ENCODE data around the gene LNX1.

LNX1 gene

GRCh38 chr4:53599632-53600031 is 8.3 kb upstream of the LNX1 start:
- no peaks in the 10 kb centered on the region for H3K27me3 ChIP-seq (ENCODE audit: insufficient read depth, low read length, poor library complexity, severe bottlenecking)
- TF ChIP-seq EZH2phosphoT487 (IDR thresholded peaks at IDR 0.05; ENCODE audit: borderline replicate concordance): no peak
- no peak for TF ChIP-seq CTCF (conservative IDR thresholded peaks at IDR 0.05; ENCODE audit: low read length)
- no peak overlapping the region for H3K4me2 ChIP-seq (ENCODE audit: low read depth, low read length, poor library complexity, severe bottlenecking)
- H2AFZ ChIP-seq (ENCODE audit: low read length): 0 out of 2 replicates have a peak overlapping the region, but pooled peaks have one; percentile 19
- H4K20me1 ChIP-seq (ENCODE audit: insufficient read depth, low read length, poor library complexity, severe bottlenecking): no peaks in the 10 kb centered on the region
- no peaks in the 10 kb centered on the region for H3K9me2 ChIP-seq (replicated peaks; ENCODE audit: low read depth, low read length)
- H3K9ac ChIP-seq (ENCODE audit: low read depth, low read length, poor library complexity, severe bottlenecking): no peak overlapping the region
- no peaks in the 10 kb centered on the region for H3F3A ChIP-seq (ENCODE audit: low read depth)
- no peaks in the 10 kb centered on the region for H3K79me2 ChIP-seq (ENCODE audit: insufficient read depth, low read length)
- no peaks in the 10 kb centered on the region for H3K4me1 ChIP-seq (ENCODE audit: insufficient read depth, low read length, poor library complexity, severe bottlenecking)
- H3K4me3 ChIP-seq (ENCODE audit: low read length, poor library complexity, severe bottlenecking): no peak overlapping the region
- H3K36me3 ChIP-seq (ENCODE audit: insufficient read depth, low read length): no peaks in the 10 kb centered on the region
- no peaks in the 10 kb centered on the region for H3K9me3 ChIP-seq (ENCODE audit: insufficient read depth, low read depth, low read length)

- H3K4me3 ChIP-seq (ENCODE audit: low read length, poor library complexity, severe bottlenecking): no peak overlapping the region
- H3K4me1 ChIP-seq (ENCODE audit: insufficient read depth, low read length, poor library complexity, severe bottlenecking): no peaks in the 10 kb centered on the region
- no peaks in the 10 kb centered on the region for H4K20me1 ChIP-seq (ENCODE audit: insufficient read depth, low read length, poor library complexity, severe bottlenecking)
- H3K9me2 ChIP-seq (replicated peaks; ENCODE audit: low read depth, low read length): no peaks in the 10 kb centered on the region
- H3K36me3 ChIP-seq (ENCODE audit: insufficient read depth, low read length): no peaks in the 10 kb centered on the region
- no peak overlapping the region for H3K9ac ChIP-seq (ENCODE audit: low read depth, low read length, poor library complexity, severe bottlenecking)
- H3F3A ChIP-seq (ENCODE audit: low read depth): no peaks in the 10 kb centered on the region
- no peak overlapping the region for H2AFZ ChIP-seq (ENCODE audit: low read length)
- no peak for TF ChIP-seq EZH2phosphoT487 (IDR thresholded peaks at IDR 0.05; ENCODE audit: borderline replicate concordance)
- no peak for TF ChIP-seq CTCF (conservative IDR thresholded peaks at IDR 0.05; ENCODE audit: low read length)
- H3K4me2 ChIP-seq (ENCODE audit: low read depth, low read length, poor library complexity, severe bottlenecking): no peak overlapping the region
- no peaks in the 10 kb centered on the region for H3K79me2 ChIP-seq (ENCODE audit: insufficient read depth, low read length)
- no peaks in the 10 kb centered on the region for H3K27me3 ChIP-seq (ENCODE audit: insufficient read depth, low read length, poor library complexity, severe bottlenecking)
- no peaks in the 10 kb centered on the region for H3K9me3 ChIP-seq (ENCODE audit: insufficient read depth, low read depth, low read length)
These were observed 7.6 kb upstream of the LNX1 start for GRCh38 chr4:53598901-53599300.

- H3K9me3 ChIP-seq (ENCODE audit: insufficient read depth, low read depth, low read length): no peaks in the 10 kb centered on the region
These were observed 7.2 kb upstream of the LNX1 start for GRCh38 chr4:53598483-53598882.

More at GRCh38 chr4:53598483-53598882, 7.2 kb upstream of the LNX1 start:
- H4K20me1 ChIP-seq (ENCODE audit: insufficient read depth, low read length, poor library complexity, severe bottlenecking): no peaks in the 10 kb centered on the region
- no peaks in the 10 kb centered on the region for H3K36me3 ChIP-seq (ENCODE audit: insufficient read depth, low read length)
- no peak for TF ChIP-seq CTCF (conservative IDR thresholded peaks at IDR 0.05; ENCODE audit: low read length)
- no peak overlapping the region for H3K9ac ChIP-seq (ENCODE audit: low read depth, low read length, poor library complexity, severe bottlenecking)
- H3K4me1 ChIP-seq (ENCODE audit: insufficient read depth, low read length, poor library complexity, severe bottlenecking): no peaks in the 10 kb centered on the region
- no peak overlapping the region for H3K4me2 ChIP-seq (ENCODE audit: low read depth, low read length, poor library complexity, severe bottlenecking)
- no peak overlapping the region for H3K4me3 ChIP-seq (ENCODE audit: low read length, poor library complexity, severe bottlenecking)
- H3K27me3 ChIP-seq (ENCODE audit: insufficient read depth, low read length, poor library complexity, severe bottlenecking): no peaks in the 10 kb centered on the region
- no peaks in the 10 kb centered on the region for H3F3A ChIP-seq (ENCODE audit: low read depth)
- no peak overlapping the region for H2AFZ ChIP-seq (ENCODE audit: low read length)
- no peaks in the 10 kb centered on the region for H3K79me2 ChIP-seq (ENCODE audit: insufficient read depth, low read length)
- H3K9me2 ChIP-seq (replicated peaks; ENCODE audit: low read depth, low read length): no peaks in the 10 kb centered on the region

Data from Loucy (cell line).